ENCODE measurements around the gene EVI2A. TPM values are rescaled to one million over a fixed set of nuclear protein-coding genes. Genes with fewer than 3 reads are reported as not detected.

Gene EVI2A
- total and polyA plus RNA-seq, 9 of the 15 experiments (the other 6 are each of a cell fraction or from before 2014, with no cell fraction given) = 0.06 to 0.37 (median 0.15) TPM; not detected in 3

DNA sequence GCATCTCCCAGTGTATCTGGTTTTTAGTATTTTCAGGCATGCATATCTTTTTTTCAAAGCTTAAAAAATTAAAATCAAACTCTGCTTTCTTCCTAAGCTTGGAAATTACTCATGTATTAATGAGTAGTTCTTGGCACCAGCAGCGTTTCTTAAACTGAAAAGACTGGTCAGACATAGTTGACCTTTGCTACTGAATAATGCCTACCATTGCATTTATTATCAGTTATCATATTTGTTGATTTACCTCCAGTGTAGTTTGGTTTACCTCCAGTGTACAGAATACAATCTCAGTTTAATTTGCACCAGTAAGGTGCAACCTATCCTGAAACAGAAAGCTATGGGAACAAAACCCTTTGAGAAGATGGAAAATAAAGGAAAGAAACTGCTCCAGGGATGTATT is 34.5 kb upstream of the EVI2A start:
- in situ Hi-C loops (cut with MboI) (no loop called here), intact Hi-C loops (cut with micrococcal nuclease) (no loop called here)
- no peak overlapping the region for H3K9ac ChIP-seq (ENCODE audit: insufficient read depth in 1 of 2, low read depth in 2 of 2, low read length in 2 of 2)
- H3K4me1 ChIP-seq (replicated peaks in 1 of 2; ENCODE audit: control insufficient read depth in 2 of 2, insufficient read depth in 2 of 2, low read length in 2 of 2) = no peaks in the 10 kb centered on the region
- no peak overlapping the region for H2AFZ ChIP-seq (ENCODE audit: low read depth, low read length)
- no peaks in the 10 kb centered on the region for H3K27me3 ChIP-seq (ENCODE audit: control insufficient read depth in 2 of 2, insufficient read depth in 2 of 2, low read length in 2 of 2)
- POLR2A ChIA-PET = no interaction called here
- H3K4me2 ChIP-seq (ENCODE audit: insufficient read depth, low read length) = no peak overlapping the region
- DNase-seq (ENCODE audit: extremely low read depth in 1 of 4, low spot score in 3 of 4) (no peak), FAIRE-seq (no peak), ATAC-seq (no peak)
- H3K27ac ChIP-seq (ENCODE audit: extremely low read depth, low read depth, low read length) = no peak overlapping the region
- H3K9me1 ChIP-seq (ENCODE audit: control insufficient read depth, insufficient read depth, low read length) = no peaks in the 10 kb centered on the region
- CTCF ChIA-PET (ENCODE audit: low intra/inter-chr PET ratio) = no interaction called here
- H3K9me3 ChIP-seq (replicated peaks; ENCODE audit: control insufficient read depth, insufficient read depth, low read depth, low read length) = no peaks in the 10 kb centered on the region
- no peak overlapping the region for H3K4me3 ChIP-seq
- WGBS (ENCODE audit: insufficient coverage, low coverage, missing lambda C conversion rate) = 80% methylated on average over 1 of the region's 1 CpG
- H3K79me2 ChIP-seq (ENCODE audit: control insufficient read depth, insufficient read depth, low read length) = no peaks in the 10 kb centered on the region
- H3K36me3 ChIP-seq (ENCODE audit: control insufficient read depth, insufficient read depth, low read length) = peaks cover 56% of the 10 kb centered on the region
- no peaks in the 10 kb centered on the region for H4K20me1 ChIP-seq (replicated peaks; ENCODE audit: control insufficient read depth, insufficient read depth, low read length)
- TF ChIP-seq ZNF24 (IDR thresholded peaks at IDR 0.05) = no peak
- TF ChIP-seq XRCC3 (IDR thresholded peaks at IDR 0.05) = no peak
- no peak for TF ChIP-seq FOXK1 (CRISPR knock-in tag; IDR thresholded peaks at IDR 0.05; ENCODE audit: borderline replicate concordance)
- TF ChIP-seq, protein P1, sequence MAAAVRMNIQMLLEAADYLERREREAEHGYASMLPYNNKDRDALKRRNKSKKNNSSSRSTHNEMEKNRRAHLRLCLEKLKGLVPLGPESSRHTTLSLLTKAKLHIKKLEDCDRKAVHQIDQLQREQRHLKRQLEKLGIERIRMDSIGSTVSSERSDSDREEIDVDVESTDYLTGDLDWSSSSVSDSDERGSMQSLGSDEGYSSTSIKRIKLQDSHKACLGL (CRISPR knock-in tag; IDR thresholded peaks at IDR 0.05; ENCODE audit: borderline replicate concordance, poor library complexity, severe bottlenecking) = no peak
- no peak for TF ChIP-seq POLR2B (IDR thresholded peaks at IDR 0.05; ENCODE audit: low read depth, partially characterized antibody)
- no peak for TF ChIP-seq KLF10 (CRISPR knock-in tag; IDR thresholded peaks at IDR 0.05)
- TF ChIP-seq, protein P2, sequence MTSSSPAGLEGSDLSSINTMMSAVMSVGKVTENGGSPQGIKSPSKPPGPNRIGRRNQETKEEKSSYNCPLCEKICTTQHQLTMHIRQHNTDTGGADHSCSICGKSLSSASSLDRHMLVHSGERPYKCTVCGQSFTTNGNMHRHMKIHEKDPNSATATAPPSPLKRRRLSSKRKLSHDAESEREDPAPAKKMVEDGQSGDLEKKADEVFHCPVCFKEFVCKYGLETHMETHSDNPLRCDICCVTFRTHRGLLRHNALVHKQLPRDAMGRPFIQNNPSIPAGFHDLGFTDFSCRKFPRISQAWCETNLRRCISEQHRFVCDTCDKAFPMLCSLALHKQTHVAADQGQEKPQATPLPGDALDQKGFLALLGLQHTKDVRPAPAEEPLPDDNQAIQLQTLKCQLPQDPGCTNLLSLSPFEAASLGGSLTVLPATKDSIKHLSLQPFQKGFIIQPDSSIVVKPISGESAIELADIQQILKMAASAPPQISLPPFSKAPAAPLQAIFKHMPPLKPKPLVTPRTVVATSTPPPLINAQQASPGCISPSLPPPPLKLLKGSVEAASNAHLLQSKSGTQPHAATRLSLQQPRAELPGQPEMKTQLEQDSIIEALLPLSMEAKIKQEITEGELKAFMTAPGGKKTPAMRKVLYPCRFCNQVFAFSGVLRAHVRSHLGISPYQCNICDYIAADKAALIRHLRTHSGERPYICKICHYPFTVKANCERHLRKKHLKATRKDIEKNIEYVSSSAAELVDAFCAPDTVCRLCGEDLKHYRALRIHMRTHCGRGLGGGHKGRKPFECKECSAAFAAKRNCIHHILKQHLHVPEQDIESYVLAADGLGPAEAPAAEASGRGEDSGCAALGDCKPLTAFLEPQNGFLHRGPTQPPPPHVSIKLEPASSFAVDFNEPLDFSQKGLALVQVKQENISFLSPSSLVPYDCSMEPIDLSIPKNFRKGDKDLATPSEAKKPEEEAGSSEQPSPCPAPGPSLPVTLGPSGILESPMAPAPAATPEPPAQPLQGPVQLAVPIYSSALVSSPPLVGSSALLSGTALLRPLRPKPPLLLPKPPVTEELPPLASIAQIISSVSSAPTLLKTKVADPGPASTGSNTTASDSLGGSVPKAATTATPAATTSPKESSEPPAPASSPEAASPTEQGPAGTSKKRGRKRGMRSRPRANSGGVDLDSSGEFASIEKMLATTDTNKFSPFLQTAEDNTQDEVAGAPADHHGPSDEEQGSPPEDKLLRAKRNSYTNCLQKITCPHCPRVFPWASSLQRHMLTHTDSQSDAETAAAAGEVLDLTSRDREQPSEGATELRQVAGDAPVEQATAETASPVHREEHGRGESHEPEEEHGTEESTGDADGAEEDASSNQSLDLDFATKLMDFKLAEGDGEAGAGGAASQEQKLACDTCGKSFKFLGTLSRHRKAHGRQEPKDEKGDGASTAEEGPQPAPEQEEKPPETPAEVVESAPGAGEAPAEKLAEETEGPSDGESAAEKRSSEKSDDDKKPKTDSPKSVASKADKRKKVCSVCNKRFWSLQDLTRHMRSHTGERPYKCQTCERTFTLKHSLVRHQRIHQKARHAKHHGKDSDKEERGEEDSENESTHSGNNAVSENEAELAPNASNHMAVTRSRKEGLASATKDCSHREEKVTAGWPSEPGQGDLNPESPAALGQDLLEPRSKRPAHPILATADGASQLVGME (CRISPR knock-in tag; IDR thresholded peaks at IDR 0.05) = no peak
- TF ChIP-seq, protein P3, sequence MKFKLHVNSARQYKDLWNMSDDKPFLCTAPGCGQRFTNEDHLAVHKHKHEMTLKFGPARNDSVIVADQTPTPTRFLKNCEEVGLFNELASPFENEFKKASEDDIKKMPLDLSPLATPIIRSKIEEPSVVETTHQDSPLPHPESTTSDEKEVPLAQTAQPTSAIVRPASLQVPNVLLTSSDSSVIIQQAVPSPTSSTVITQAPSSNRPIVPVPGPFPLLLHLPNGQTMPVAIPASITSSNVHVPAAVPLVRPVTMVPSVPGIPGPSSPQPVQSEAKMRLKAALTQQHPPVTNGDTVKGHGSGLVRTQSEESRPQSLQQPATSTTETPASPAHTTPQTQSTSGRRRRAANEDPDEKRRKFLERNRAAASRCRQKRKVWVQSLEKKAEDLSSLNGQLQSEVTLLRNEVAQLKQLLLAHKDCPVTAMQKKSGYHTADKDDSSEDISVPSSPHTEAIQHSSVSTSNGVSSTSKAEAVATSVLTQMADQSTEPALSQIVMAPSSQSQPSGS (CRISPR knock-in tag; IDR thresholded peaks at IDR 0.05) = no peak
- TF ChIP-seq PHB2 (IDR thresholded peaks at IDR 0.05; ENCODE audit: low read depth) = no peak
- TF ChIP-seq ZNF316 (IDR thresholded peaks at IDR 0.05) = no peak; the same call in 1 of the 2 replicates
- TF ChIP-seq, protein P4, sequence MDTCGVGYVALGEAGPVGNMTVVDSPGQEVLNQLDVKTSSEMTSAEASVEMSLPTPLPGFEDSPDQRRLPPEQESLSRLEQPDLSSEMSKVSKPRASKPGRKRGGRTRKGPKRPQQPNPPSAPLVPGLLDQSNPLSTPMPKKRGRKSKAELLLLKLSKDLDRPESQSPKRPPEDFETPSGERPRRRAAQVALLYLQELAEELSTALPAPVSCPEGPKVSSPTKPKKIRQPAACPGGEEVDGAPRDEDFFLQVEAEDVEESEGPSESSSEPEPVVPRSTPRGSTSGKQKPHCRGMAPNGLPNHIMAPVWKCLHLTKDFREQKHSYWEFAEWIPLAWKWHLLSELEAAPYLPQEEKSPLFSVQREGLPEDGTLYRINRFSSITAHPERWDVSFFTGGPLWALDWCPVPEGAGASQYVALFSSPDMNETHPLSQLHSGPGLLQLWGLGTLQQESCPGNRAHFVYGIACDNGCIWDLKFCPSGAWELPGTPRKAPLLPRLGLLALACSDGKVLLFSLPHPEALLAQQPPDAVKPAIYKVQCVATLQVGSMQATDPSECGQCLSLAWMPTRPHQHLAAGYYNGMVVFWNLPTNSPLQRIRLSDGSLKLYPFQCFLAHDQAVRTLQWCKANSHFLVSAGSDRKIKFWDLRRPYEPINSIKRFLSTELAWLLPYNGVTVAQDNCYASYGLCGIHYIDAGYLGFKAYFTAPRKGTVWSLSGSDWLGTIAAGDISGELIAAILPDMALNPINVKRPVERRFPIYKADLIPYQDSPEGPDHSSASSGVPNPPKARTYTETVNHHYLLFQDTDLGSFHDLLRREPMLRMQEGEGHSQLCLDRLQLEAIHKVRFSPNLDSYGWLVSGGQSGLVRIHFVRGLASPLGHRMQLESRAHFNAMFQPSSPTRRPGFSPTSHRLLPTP (IDR thresholded peaks at IDR 0.05; ENCODE audit: borderline replicate concordance, extremely low read depth, insufficient read length) = no peak
- TF ChIP-seq COPS2 (conservative IDR thresholded peaks at IDR 0.05) = no peak
- no TSS peak for BruUV-seq (replicated peaks)
